ENCODE data around the gene SLC25A24. TPM values are rescaled to one million over a fixed set of nuclear protein-coding genes. Genes with fewer than 3 reads are reported as not detected.
"Not testable (repeated sequence)": the region's sequence is repeated elsewhere in the genome, so short reads cannot be mapped to it uniquely, and the experiment has no call there.

SLC25A24 gene
- total RNA-seq, 1 donor from 2014 or later = 15.7 TPM

DNA sequence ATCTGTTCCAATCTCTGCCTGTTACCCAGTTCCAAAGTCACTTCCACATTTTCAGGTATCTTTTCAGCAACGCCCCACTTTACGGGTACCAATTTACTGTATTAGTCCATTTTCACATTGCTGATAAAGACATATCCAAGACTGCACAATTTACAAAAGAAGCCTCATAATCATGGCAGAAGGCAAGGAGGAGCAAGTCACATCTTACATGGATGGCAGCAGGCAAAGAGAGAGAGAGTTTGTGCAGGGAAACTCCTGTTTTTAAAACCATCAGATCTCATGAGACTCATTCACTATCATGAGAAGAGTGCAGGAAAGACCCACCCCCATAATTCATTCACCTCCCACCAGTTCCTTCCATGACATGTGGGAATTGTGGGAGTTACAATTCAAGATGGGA, 67.0 kb downstream of the SLC25A24 start:
- ATAC-seq = not testable (repeated sequence)

- ATAC-seq = not testable (repeated sequence)
These were observed 67.8 kb downstream of the SLC25A24 start for GRCh38 chr1:108132367-108132766.

DNA sequence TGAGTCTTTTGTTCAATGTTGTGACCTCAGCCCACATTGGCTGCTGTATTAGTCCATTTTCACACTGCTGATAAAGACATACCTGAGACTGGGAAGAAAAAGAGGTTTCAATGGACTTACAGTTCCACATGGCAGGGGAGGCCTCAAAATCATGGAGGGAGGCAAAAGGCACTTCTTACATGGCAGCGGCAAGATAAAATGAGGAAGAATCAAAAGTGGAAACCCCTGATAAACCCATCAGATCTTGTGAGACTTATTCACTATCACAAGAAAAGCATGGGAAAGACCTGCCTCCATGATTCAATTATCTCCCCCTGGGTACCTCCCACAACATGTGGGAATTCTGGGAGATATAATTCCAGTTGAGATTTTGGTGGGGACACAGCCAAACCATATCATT, 68.9 kb downstream of the SLC25A24 start:
- ATAC-seq = not testable (repeated sequence)

DNA sequence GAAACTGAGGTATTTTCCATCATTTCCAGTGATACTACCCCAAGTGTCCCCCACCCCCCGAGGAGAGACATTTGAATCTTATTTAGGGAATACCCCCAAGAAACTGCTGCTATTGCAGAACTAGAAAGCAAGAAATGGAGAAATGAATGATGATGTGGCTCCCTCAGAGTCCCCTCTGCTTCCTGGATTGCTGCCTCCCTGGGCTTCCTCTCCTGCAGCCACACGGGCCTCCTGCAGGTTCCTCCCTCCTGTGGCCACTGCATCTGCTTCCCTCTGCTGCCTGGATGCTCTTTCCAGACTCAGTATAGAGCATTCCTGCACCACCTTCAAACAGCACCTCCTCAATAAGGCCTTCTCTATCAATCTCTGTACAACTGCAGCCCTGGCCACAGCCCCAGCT, 69.3 kb downstream of the SLC25A24 start:
- ATAC-seq = no peak

GRCh38 chr1:108129999-108130398, 70.1 kb downstream of the SLC25A24 start:
- ATAC-seq = no peak

GRCh38 chr1:108125312-108126138, 74.6 kb downstream of the SLC25A24 start:
- ATAC-seq = peak; percentile 91

DNA sequence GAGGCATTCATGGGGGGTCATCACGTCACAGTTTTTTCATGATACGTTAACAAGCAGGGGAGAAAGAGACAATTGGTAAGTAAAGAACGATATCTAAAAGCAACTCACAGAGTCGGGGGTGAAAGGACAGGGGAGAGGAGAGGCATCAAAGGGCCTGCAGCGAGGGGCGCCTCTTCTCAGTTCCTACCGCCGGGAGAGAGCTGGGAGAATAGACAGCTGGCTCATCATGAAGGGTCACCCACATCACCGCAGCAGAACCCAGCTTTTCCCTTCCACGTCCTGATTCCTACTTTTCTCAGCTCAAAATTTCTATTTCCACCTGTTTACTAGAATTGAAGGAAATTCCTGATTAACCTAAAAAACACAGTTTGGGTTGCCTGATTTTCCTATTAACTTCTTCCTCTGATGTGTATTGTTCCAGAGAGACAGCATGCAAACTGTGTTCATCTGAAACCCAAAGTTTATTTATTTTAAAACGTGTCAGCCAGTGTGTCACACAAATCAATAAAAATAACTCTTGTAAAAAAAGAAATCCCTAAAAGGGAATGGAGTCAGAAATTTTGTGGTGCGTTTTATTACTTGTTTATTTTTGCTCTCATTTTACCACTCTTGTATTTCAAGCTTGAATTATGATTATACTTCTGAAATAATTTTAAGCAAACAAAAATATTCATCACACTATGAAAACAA, 75.4 kb downstream of the SLC25A24 start:
- ATAC-seq = no peak

- no peak for ATAC-seq
These were observed 76.1 kb downstream of the SLC25A24 start for GRCh38 chr1:108124023-108124422.

- no peak for ATAC-seq
These were observed 78.6 kb downstream of the SLC25A24 start for GRCh38 chr1:108121358-108122143.

DNA sequence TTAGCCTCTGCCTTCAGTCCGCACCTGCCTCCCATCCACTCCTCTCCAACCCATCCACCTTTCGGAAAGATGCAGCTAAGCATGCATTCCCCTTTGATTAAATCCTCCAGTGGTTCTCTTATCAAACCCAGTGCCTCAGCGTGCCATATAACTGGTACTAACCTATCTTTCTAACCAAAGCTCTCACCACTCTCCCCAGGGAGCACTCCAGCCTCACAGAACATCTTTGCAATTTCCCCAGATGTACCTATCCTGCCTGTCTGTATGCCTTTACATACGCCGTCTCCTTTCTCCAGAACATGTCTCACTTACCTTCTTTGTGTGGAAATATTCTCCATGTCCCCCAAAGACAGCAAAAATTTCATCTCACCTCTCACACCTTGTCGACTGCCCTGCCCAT, 80.0 kb downstream of the SLC25A24 start:
- ATAC-seq = no peak

DNA sequence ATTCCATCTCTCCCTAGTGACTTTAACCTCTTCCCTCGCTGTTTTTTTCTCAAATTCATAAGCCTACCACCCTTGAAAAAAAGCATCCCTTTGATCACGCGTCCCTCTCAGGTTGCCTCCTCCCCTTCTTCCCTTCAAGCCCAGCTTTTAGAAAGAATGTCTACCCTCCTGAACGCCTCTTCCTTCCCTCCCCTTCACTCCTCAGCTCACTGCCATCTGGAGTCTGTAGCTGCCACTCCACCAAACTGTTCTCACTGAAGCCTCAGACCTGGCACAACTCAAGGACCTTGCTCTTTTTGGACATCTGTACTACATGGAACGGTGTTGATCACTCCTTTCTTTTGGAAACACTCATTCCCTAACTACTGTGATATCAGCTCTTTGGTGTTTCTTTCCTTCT, 80.6 kb downstream of the SLC25A24 start:
- no peak for ATAC-seq

DNA sequence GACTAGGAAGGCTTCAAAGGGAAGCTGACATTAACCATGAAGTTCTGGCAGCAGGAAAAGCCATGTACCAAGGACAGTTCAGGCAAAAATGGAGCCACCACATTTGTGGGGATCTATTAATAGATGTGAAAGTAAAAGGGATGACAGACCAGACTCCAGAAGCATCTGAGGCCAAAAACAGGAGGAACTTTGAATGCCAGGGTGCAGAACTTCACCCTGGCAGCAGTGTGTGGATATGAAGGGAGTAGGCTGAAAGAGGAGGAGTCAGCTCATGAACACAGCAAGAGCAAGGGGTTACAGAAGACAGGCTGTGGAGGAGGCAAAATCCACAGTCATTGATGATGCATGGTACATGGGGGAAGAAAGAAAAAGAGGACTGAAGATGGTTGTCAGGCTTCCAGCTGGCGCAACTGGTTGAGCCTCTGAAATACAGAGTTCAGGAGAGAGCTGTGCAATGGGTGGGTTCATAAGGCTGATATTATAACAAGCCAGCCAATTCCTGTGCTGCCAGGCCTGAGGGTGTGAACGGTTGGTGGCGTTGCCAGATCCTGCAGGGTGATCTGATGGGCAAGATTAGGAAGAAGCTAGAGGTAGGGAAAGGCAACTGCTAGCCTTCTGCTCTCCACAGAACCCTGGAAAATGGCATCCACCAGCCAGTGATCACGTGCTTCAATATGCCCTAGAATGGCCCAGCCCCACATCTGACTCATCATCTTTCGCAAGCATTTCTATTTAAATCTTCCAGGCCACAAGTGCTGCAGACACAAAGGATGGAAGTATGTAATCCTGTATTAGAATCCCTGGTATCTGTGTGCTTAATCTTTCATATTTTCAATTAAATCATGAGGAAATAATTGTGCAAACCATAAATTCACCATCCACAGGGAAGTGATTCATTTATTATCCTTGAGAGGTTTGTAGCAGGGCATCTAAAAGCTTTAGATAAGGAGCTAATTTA, 81.9 kb downstream of the SLC25A24 start:
- ATAC-seq = no peak

DNA sequence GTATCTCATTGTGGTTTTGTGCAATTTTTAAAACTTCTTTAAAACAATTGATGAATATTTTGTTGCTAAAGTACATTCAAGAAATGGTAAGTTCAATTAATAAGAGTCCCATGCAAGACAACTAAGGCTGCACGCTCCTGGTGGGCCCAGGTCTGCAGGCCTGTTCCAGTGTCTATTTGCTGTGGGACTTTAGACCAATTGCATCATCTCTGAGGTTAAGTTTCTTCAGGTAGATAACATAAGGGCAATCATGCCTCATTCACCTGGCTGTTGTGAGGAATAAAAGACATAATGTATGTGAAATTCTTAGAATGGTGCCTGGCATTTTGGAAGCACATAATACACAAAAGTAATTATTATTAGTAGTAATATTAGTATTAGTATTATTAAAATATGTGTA, 82.9 kb downstream of the SLC25A24 start:
- ATAC-seq = no peak

DNA sequence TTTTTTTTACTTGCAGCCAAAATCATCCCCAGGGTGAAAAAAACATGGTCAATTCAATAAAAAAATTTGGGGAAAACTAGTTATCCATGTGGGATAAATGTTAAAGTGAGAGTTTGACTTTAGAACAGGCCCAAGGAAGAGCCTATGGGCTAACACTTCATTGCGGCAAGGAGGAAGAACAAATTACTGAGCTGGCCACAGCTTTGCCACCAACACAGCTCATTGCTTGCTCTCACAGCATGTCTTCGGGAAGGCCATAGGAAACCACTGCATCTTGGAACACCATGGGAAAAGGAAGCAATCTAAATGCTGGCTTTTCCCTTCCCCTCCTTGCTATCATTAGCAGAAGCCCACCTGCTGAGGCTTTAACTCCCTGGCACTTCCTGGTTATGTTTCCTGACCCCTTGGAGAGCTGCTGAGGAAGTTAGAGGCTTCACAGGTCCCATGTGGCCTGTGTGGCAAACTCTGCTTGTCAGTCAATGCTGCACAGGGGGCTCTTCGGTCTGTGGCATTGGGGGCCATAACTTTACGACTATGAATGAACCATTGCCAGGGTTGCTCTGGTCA, 86.0 kb downstream of the SLC25A24 start:
- no peak for ATAC-seq

DNA sequence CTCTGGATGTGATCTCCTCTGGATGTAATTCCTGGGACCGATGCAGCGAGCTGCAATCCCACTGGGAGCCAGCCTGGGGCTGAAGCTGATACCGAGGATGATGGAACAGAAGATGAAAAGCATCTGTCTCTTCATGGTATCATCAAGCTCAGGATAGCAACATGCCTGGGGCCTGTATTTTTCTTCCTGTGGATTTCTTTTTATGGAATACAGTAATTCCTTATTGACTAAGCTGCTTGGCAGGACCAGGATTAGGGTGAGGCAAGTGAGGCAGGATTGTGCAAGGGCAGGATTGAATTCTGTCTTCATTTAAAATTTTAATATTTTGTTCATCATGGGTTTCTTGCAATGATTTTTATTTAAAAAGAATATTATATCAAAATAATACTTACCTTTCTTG, 86.6 kb downstream of the SLC25A24 start:
- ATAC-seq = no peak

DNA sequence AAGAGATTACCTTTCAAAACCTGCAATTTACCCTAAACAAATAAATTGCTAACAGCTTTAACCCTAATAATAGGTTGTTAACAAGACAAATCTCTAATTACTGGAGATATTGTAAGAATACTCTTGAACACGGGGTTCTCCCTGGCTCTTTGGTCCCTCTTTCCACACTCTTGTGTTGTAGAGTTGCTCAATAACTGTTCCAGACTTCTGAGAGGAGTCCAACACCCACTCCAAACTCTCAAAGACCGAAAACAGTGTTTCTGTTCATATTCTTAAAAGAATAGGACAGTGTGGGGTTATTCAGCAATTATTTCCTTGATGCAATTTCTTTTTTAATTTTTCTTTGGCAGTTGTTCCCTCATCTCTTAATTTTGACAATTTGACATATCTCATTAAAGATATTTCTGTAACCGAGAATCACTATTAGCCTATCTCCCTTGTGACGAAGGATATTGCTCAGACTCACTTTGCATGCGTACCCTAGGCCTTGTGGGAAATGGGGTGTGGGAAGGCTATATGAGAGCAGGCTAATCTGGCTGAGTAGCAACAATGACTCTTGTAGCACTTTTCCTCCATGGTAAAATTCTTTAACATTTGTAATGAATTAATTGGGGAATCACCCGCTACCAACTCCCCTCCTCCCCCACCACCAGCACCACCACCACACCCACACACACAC, 90.7 kb downstream of the SLC25A24 start:
- ATAC-seq = no peak

DNA sequence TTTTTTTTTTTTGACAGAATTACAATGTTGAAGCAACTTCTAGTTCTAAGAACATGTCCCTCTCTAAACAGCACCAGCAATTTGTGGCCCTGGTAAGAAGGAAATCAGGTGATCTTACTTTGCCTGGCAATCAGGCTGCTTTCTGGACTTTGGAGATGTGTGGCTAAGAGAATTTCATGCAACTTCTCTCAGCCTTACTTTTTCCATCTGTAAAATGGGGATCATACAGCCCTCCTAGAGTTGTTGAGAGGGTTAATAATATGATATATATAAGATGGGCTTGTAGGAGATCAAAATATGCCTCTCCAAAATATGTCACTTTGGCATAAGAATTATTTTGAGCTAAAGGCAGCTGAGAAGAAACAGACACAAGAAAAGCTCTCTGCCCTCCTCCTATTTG, 92.0 kb downstream of the SLC25A24 start:
- no peak for ATAC-seq

- ATAC-seq = no peak
These were observed 92.5 kb downstream of the SLC25A24 start for GRCh38 chr1:108107658-108108057.

GRCh38 chr1:108106775-108107174, 93.4 kb downstream of the SLC25A24 start:
- no peak for ATAC-seq

DNA sequence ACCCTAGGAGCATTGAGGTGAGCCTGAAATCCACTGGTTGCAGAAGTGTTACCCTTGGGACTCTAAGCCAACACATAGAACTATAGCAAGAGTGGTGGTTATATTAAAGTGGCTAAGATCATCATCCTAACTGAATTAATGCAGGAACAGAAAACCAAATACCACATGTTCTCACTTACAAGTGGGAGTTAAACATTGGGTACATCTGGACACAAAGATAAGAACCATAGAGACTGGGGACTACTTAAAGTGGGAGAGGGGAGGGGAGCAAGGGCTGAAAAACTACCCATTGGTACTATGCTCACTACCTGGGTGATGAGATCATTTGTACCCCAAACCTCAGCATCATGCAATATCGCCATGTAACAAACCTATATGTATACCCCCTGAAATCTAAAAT, 100.0 kb downstream of the SLC25A24 start:
- no peak for ATAC-seq

DNA sequence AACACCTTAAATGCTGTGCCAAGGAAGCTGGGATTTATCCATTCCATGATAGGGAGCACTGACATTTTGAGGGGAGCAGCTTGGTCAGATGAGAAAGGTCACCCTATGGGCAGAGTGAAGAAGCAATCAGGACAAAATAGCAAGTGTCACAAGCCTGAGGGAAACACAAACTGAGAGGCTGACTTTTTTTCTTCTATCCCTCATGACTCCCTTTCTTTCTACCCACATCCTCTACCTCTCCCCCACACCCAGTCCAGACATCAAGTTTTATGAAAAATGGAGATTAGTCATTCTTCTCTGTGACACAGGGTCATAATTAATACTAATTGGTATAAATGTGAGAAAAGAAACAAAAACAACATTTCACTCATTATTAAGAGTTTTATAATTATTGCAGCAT, 103.1 kb downstream of the SLC25A24 start:
- no peak for ATAC-seq
